ENCODE data around the gene C3orf18. TPM values are rescaled to one million over a fixed set of nuclear protein-coding genes. Genes with fewer than 3 reads are reported as not detected.

Gene C3orf18
- total RNA-seq, 2 experiments from 2014 or later: 3.9 to 5.2 TPM

GRCh38 chr3:50580683-50581458, 13.3 kb upstream of the C3orf18 start:
- Mint-ChIP-seq H3K27me3 (no peaks in the 10 kb centered on the region), H3K4me3 (no peak overlapping the region), H3K4me1 (ENCODE audit: low read depth) (no peaks in the 10 kb centered on the region), H3K36me3 (ENCODE audit: low read depth) (peaks cover 58% of the 10 kb centered on the region), H3K27ac (no peak overlapping the region), H3K9me3 (no peaks in the 10 kb centered on the region)
- TF ChIP-seq CTCF (IDR thresholded peaks at IDR 0.05): no peak
- no peak overlapping the region for H3K4me3 ChIP-seq (ENCODE audit: low read length)
- H3K9me3 ChIP-seq (ENCODE audit: control insufficient read depth in 1 of 2, insufficient read depth in 1 of 2, low read length in 2 of 2): no peaks in the 10 kb centered on the region
- no peaks in the 10 kb centered on the region for H3K27me3 ChIP-seq (ENCODE audit: control insufficient read depth in 1 of 2, insufficient read depth in 2 of 2, low read length in 2 of 2)
- H3K27ac ChIP-seq (ENCODE audit: low read depth in 1 of 2, low read length in 2 of 2): no peak overlapping the region
- H3K36me3 ChIP-seq (ENCODE audit: insufficient read depth, low read length): peaks cover 35% of the 10 kb centered on the region
- ATAC-seq (ENCODE audit: poor library complexity): peak; percentile 48
- POLR2A ChIA-PET: no interaction called here
- CTCF ChIA-PET: interaction anchor here (0.8 to 1.2 kb wide), 3 partner anchors 10 to 30 kb away, joined by 3 to 4 read pairs (median 3); partner anchors contain the start of gene CISH
- peak in 4 of 14 experiments; percentile 19 to 47 (median 40) for DNase-seq
- H3K4me1 ChIP-seq (ENCODE audit: insufficient read depth, low read length): peaks cover 79% of the 10 kb centered on the region
- intact Hi-C loops (cut with DNase I, micrococcal nuclease): no loop called here

- H3K4me1 Mint-ChIP-seq (ENCODE audit: low read depth): peaks cover 26% of the 10 kb centered on the region
- POLR2A ChIA-PET: interaction anchor here (1.3 to 13.2 kb wide), 2 partner anchors 8 to 33 kb away, joined by 3 to 446 read pairs; partner anchors contain the start of genes CISH, HEMK1 and MAPKAPK3
- peak overlapping the region in 1 of 2 donors; percentile 16 for H3K27ac ChIP-seq (ENCODE audit: low read depth in 1 of 2, low read length in 2 of 2)
- H3K36me3 Mint-ChIP-seq (ENCODE audit: low read depth): peaks cover 56% of the 10 kb centered on the region
- peaks cover 99% of the 10 kb centered on the region for H3K4me1 ChIP-seq (ENCODE audit: insufficient read depth, low read length)
- no peak overlapping the region for H3K4me3 ChIP-seq (ENCODE audit: low read length)
- H3K9me3 ChIP-seq (ENCODE audit: control insufficient read depth in 1 of 2, insufficient read depth in 1 of 2, low read length in 2 of 2): no peaks in the 10 kb centered on the region
- no peak overlapping the region for H3K4me3 Mint-ChIP-seq
- H3K9me3 Mint-ChIP-seq: no peaks in the 10 kb centered on the region
- no peak for ATAC-seq (ENCODE audit: poor library complexity)
- intact Hi-C loops (cut with DNase I, micrococcal nuclease): no loop called here
- peaks cover 35% of the 10 kb centered on the region for H3K36me3 ChIP-seq (ENCODE audit: insufficient read depth, low read length)
- CTCF ChIA-PET: interaction anchor here (3.3 kb wide), 1 partner anchor 39 kb away, joined by 11 read pairs; no protein-coding TSS in a partner anchor
- no peak overlapping the region for H3K27ac Mint-ChIP-seq
- no peak for TF ChIP-seq CTCF (IDR thresholded peaks at IDR 0.05)
- no peak for DNase-seq
- no peaks in the 10 kb centered on the region for H3K27me3 ChIP-seq (ENCODE audit: control insufficient read depth in 1 of 2, insufficient read depth in 2 of 2, low read length in 2 of 2)
- H3K27me3 Mint-ChIP-seq: no peaks in the 10 kb centered on the region
Observed at GRCh38 chr3:50577348-50577747, 9.8 kb upstream of the C3orf18 start.

- Histone ChIP-seq H3K27me3 (ENCODE audit: control insufficient read depth in 1 of 2, insufficient read depth in 2 of 2, low read length in 2 of 2) (no peaks in the 10 kb centered on the region), H3K27ac (ENCODE audit: low read depth in 1 of 2, low read length in 2 of 2) (peak overlapping the region; percentile 51 to 72), H3K4me3 (ENCODE audit: low read length) (no peak overlapping the region), H3K4me1 (ENCODE audit: insufficient read depth, low read length) (peaks cover 99% of the 10 kb centered on the region), H3K9me3 (ENCODE audit: control insufficient read depth in 1 of 2, insufficient read depth in 1 of 2, low read length in 2 of 2) (no peaks in the 10 kb centered on the region), H3K36me3 (ENCODE audit: insufficient read depth, low read length) (peaks cover 34% of the 10 kb centered on the region)
- no peak for TF ChIP-seq CTCF (IDR thresholded peaks at IDR 0.05)
- ATAC-seq (ENCODE audit: poor library complexity): no peak
- intact Hi-C loops (cut with DNase I, micrococcal nuclease): no loop called here
- CTCF ChIA-PET: interaction anchor here (1.0 to 3.3 kb wide), 4 partner anchors 37 to 77 kb away, joined by 4 to 11 read pairs (median 4); partner anchors contain the start of gene CISH
- Mint-ChIP-seq H3K4me3 (no peak overlapping the region), H3K27ac (peak overlapping the region; percentile 12), H3K36me3 (ENCODE audit: low read depth) (peaks cover 45% of the 10 kb centered on the region), H3K4me1 (ENCODE audit: low read depth) (peaks cover 46% of the 10 kb centered on the region), H3K9me3 (no peaks in the 10 kb centered on the region), H3K27me3 (no peaks in the 10 kb centered on the region)
- no peak for DNase-seq
- POLR2A ChIA-PET: interaction anchor here (6.8 to 13.2 kb wide), 2 partner anchors 15 to 35 kb away, joined by 69 to 446 read pairs; partner anchors contain the start of genes CISH and MAPKAPK3
Observed at GRCh38 chr3:50575372-50575771, 7.8 kb upstream of the C3orf18 start.

All from CD4-positive, alpha-beta T cell (primary cell).